ENCODE results near the gene ZNF334.

DNA sequence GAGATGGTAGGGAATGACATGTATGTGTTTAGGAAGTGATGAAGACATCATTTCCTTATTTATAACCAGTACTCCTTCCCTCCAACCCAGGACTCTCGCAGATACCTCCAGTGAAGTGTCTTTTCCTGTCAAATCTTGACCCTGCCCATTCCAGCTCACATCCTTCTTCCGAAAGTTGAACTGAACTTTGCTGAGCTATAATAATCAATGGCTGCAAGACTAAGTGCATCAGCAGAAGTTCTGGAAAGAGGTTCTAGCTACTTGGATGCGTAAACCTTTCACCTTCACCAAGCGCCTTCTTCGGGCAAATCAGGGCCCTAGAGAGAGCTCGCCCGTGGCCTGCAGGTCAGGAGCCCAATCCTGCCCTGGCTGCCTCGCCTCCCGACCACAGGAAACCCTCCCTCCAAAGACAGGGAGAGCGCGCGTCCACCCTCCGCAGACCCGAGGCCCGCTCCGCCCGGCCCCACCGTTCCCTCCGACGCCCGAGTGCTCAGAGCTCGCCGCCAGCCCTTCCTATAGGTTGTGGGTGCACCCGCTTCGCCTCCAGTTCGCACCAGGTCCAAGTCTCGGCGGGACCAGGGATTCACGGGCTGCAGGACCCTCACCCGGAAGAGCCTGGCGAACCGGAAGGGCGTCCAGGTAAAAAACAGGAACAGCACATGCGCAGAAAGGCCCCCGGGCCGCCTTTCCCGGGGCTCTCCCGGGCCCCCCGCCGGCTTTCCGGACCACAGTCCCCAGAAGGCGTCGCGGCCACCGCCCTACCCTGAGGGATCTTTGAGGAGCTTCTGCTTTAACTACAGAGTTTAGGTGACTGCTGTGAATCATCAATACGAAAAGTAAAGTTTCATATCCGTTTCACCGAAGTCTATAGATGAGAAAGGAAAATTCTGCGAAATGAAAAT is at the start of gene ZNF334:
- TF ChIP-seq, protein P1, sequence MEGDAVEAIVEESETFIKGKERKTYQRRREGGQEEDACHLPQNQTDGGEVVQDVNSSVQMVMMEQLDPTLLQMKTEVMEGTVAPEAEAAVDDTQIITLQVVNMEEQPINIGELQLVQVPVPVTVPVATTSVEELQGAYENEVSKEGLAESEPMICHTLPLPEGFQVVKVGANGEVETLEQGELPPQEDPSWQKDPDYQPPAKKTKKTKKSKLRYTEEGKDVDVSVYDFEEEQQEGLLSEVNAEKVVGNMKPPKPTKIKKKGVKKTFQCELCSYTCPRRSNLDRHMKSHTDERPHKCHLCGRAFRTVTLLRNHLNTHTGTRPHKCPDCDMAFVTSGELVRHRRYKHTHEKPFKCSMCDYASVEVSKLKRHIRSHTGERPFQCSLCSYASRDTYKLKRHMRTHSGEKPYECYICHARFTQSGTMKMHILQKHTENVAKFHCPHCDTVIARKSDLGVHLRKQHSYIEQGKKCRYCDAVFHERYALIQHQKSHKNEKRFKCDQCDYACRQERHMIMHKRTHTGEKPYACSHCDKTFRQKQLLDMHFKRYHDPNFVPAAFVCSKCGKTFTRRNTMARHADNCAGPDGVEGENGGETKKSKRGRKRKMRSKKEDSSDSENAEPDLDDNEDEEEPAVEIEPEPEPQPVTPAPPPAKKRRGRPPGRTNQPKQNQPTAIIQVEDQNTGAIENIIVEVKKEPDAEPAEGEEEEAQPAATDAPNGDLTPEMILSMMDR (IDR thresholded peaks at IDR 0.05) = no peak
- no peak for TF ChIP-seq EP300 (IDR thresholded peaks at IDR 0.05)
- no peak for TF ChIP-seq POLR2A (IDR thresholded peaks at IDR 0.05)

Data from stomach (tissue), 4 donors.